HFFc6 (cell line): ENCODE results near the gene FANCB. TPM values are rescaled to one million over a fixed set of nuclear protein-coding genes. Genes with fewer than 3 reads are reported as not detected.
A peak's percentile ranks its signal among the peaks of the same experiment; 100 is the strongest.

ENCODE experiments used
- DNase-seq: peaks from one replicate; pipeline ENCODE4 v3.0.0-alpha.2; 2018
- H3K27ac Mint-ChIP-seq: 2 replicates; pipeline ENCODE4 v1.8.0; 2020; ENCODE audit warnings: mild to moderate bottlenecking, mixed read lengths
- H3K27me3 Mint-ChIP-seq: 2 replicates; pipeline ENCODE4 v1.8.0; 2021; ENCODE audit warnings: mild to moderate bottlenecking, moderate library complexity, mixed read lengths; ENCODE audit not compliant: insufficient read depth
- H3K36me3 Mint-ChIP-seq: 2 replicates; pipeline ENCODE4 v1.8.0; 2021; ENCODE audit warnings: low read depth, mixed read lengths
- H3K4me1 Mint-ChIP-seq: 2 replicates; pipeline ENCODE4 v1.8.0; 2020; ENCODE audit warnings: low read depth, mixed read lengths
- H3K4me3 Mint-ChIP-seq: 2 replicates; pipeline ENCODE4 v1.8.0; 2020; ENCODE audit warnings: mild to moderate bottlenecking, moderate library complexity, mixed read lengths
- H3K9me3 Mint-ChIP-seq: 2 replicates; pipeline ENCODE4 v1.8.0; 2020; ENCODE audit warnings: mild to moderate bottlenecking, mixed read lengths
- CTCF ChIP-seq: fragments of 200-600 bp; sonication (generic); IDR thresholded peaks from 2 replicates; pipeline ENCODE4 v1.5.0; 2021; ENCODE audit warnings: antibody characterized with exemption, mild to moderate bottlenecking
- total RNA-seq, 6 experiments: library from RNA; stranded (reverse); fragmentation: NEBNext Ultra II Directional; extraction: Animal tissue kit (Norgen Biotek cat#: 25700); gene quantifications; 2 replicates in 1 of 6; 3 replicates in 5 of 6; pipeline ENCODE4 v1.2.3, GENCODE V29; 2021

FANCB gene
- total RNA-seq, 6 experiments from 2014 or later = 6.6 to 10.0 (median 8.7) TPM

- DNase-seq = no peak
- no peak for TF ChIP-seq CTCF
- H3K4me3 Mint-ChIP-seq = peak overlapping the region; percentile 20; the same call in 1 of the 2 replicates
- H3K4me1 Mint-ChIP-seq = peaks cover 53% of the 10 kb centered on the region
- H3K27me3 Mint-ChIP-seq = no peaks in the 10 kb centered on the region
- peaks cover 32% of the 10 kb centered on the region for H3K36me3 Mint-ChIP-seq
- H3K27ac Mint-ChIP-seq = peak overlapping the region; percentile 85
- H3K9me3 Mint-ChIP-seq = no peaks in the 10 kb centered on the region
Measured at GRCh38 chrX:14915596-14915995, 42.7 kb upstream of the FANCB start.

- DNase-seq = peak; percentile 3
- H3K27ac Mint-ChIP-seq = peak overlapping the region; percentile 82
Measured at GRCh38 chrX:14913241-14913640, 40.4 kb upstream of the FANCB start.

GRCh38 chrX:14903891-14904290, 31.0 kb upstream of the FANCB start:
- H3K4me1 Mint-ChIP-seq = peaks cover 57% of the 10 kb centered on the region

More at GRCh38 chrX:14913241-14913640, 40.4 kb upstream of the FANCB start:
- TF ChIP-seq CTCF = no peak
- Mint-ChIP-seq H3K27me3 (no peaks in the 10 kb centered on the region), H3K36me3 (peaks cover 32% of the 10 kb centered on the region), H3K4me1 (peaks cover 45% of the 10 kb centered on the region), H3K9me3 (no peaks in the 10 kb centered on the region), H3K4me3 (no peak overlapping the region)

GRCh38 chrX:14902537-14902936, 29.7 kb upstream of the FANCB start:
- H3K27me3 Mint-ChIP-seq = no peaks in the 10 kb centered on the region
- no peak for TF ChIP-seq CTCF
- peaks cover 27% of the 10 kb centered on the region for H3K36me3 Mint-ChIP-seq
- no peak overlapping the region for H3K4me3 Mint-ChIP-seq
- DNase-seq = no peak
- H3K9me3 Mint-ChIP-seq = no peaks in the 10 kb centered on the region
- peaks cover 58% of the 10 kb centered on the region for H3K4me1 Mint-ChIP-seq
- peak overlapping the region; percentile 62 for H3K27ac Mint-ChIP-seq

More at GRCh38 chrX:14903891-14904290, 31.0 kb upstream of the FANCB start:
- Mint-ChIP-seq H3K36me3 (peaks cover 27% of the 10 kb centered on the region), H3K9me3 (no peaks in the 10 kb centered on the region), H3K4me3 (no peak overlapping the region), H3K27ac (peak overlapping the region; percentile 64), H3K27me3 (no peaks in the 10 kb centered on the region)
- DNase-seq = no peak
- TF ChIP-seq CTCF = no peak

- Mint-ChIP-seq H3K27me3 (no peaks in the 10 kb centered on the region), H3K27ac (peak overlapping the region; percentile 79), H3K36me3 (peaks cover 27% of the 10 kb centered on the region), H3K4me1 (peaks cover 57% of the 10 kb centered on the region), H3K9me3 (no peaks in the 10 kb centered on the region), H3K4me3 (no peak overlapping the region)
- no peak for TF ChIP-seq CTCF
- DNase-seq = peak; percentile 50
Measured at GRCh38 chrX:14899607-14900006, 26.7 kb upstream of the FANCB start.

GRCh38 chrX:14897042-14897441, 24.2 kb upstream of the FANCB start:
- TF ChIP-seq CTCF = no peak
- no peaks in the 10 kb centered on the region for H3K27me3 Mint-ChIP-seq

More at GRCh38 chrX:14897042-14897441, 24.2 kb upstream of the FANCB start:
- H3K4me3 Mint-ChIP-seq = no peak overlapping the region
- H3K36me3 Mint-ChIP-seq = peaks cover 21% of the 10 kb centered on the region
- DNase-seq = no peak
- H3K27ac Mint-ChIP-seq = no peak overlapping the region
- no peaks in the 10 kb centered on the region for H3K9me3 Mint-ChIP-seq
- H3K4me1 Mint-ChIP-seq = peaks cover 34% of the 10 kb centered on the region
